Lower leg skin (tissue), 3 donors: ENCODE data around the gene DOC2A.

Experiments
- POLR2A ChIP-seq, 2 donors: fragments of 450-650 bp; IDR thresholded peaks; one replicate each; pipeline ENCODE4 v1.6.1; 2016 to 2017; ENCODE audit warnings: antibody characterized with exemption in 2 of 2, mild to moderate bottlenecking in 1 of 2, moderate library complexity in 1 of 2
- TF ChIP-seq, protein P1 (sequence below), 3 donors: fragments of 450-650 bp; IDR thresholded peaks; one replicate each; pipeline ENCODE4 v1.5.1; 2016; ENCODE audit warnings: antibody characterized with exemption in 3 of 3, mild to moderate bottlenecking in 3 of 3, moderate library complexity in 2 of 3

GRCh38 chr16:29973384-29974246 lies 37.2 kb downstream of the DOC2A start, which contains the start of gene TAOK2:
- TF ChIP-seq POLR2A (IDR thresholded peaks at IDR 0.05), result no peak
- TF ChIP-seq, protein P1, sequence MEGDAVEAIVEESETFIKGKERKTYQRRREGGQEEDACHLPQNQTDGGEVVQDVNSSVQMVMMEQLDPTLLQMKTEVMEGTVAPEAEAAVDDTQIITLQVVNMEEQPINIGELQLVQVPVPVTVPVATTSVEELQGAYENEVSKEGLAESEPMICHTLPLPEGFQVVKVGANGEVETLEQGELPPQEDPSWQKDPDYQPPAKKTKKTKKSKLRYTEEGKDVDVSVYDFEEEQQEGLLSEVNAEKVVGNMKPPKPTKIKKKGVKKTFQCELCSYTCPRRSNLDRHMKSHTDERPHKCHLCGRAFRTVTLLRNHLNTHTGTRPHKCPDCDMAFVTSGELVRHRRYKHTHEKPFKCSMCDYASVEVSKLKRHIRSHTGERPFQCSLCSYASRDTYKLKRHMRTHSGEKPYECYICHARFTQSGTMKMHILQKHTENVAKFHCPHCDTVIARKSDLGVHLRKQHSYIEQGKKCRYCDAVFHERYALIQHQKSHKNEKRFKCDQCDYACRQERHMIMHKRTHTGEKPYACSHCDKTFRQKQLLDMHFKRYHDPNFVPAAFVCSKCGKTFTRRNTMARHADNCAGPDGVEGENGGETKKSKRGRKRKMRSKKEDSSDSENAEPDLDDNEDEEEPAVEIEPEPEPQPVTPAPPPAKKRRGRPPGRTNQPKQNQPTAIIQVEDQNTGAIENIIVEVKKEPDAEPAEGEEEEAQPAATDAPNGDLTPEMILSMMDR (IDR thresholded peaks at IDR 0.05), result peak in 1 of 3 donors; percentile 24
